ENCODE measurements around the gene RABL2B.

GRCh38 chr22:50734986-50735738 lies 48.3 kb downstream of the RABL2B start:
- no peak for TF ChIP-seq CTCF (IDR thresholded peaks at IDR 0.05 in 2 of 3, conservative IDR thresholded peaks at IDR 0.05 in 1 of 3; ENCODE audit: borderline replicate concordance in 1 of 3, insufficient read depth in 1 of 3, low read depth in 2 of 3, low read length in 2 of 3)
- TF ChIP-seq SRF (IDR thresholded peaks at IDR 0.05; ENCODE audit: low read depth): no peak
- TF ChIP-seq SP1 (IDR thresholded peaks at IDR 0.05; ENCODE audit: low read depth): no peak
- no peak for TF ChIP-seq EZH2 (IDR thresholded peaks at IDR 0.05)
